Mammary microvascular endothelial cell (primary cell): Measurements from ENCODE around the gene RGS7BP. TPM values are rescaled to one million over a fixed set of nuclear protein-coding genes. Genes with fewer than 3 reads are reported as not detected.

Experiments
- total RNA-seq: library from RNA; depleted of rRNA; stranded (reverse); fragments of >200 nt; gene quantifications from 2 replicates; pipeline ENCODE4 v1.2.3, GENCODE V29; 2015

The RGS7BP gene
- 0.07 and 0.20 TPM in 2 replicates for total RNA-seq

GRCh38 chr5:64505769-64506566 lies at the start of gene RGS7BP:
RGS7BP (plus strand) TSS chr5:64506015; CDS start chr5:64506625, 610 bp downstream.

Other genes starting within 250 kb of the RGS7BP start
- gene SHISAL2B, start 184.5 kb downstream of the RGS7BP start, total RNA-seq = not detected in 2 replicates